DOHH2 (cell line): ENCODE results near the gene SLC38A6.

ENCODE experiments used
- H3F3A ChIP-seq: fragments of 200-600 bp; sonication (generic), shearing (Covaris generic); 2 replicates; pipeline ENCODE4 v1.6.0; 2016; ENCODE audit warnings: antibody characterized with exemption, mild to moderate bottlenecking; ENCODE audit not compliant: control insufficient read depth, insufficient read depth
- H3K27ac ChIP-seq: fragments of 200-600 bp; sonication (generic); 2 replicates; pipeline ENCODE4 v1.5.1; 2014; ENCODE audit warnings: low read depth, mild to moderate bottlenecking, low read length, moderate library complexity
- H3K27me3 ChIP-seq: fragments of 200-600 bp; sonication (generic); 2 replicates; pipeline ENCODE4 v1.6.1; 2014; ENCODE audit warnings: mild to moderate bottlenecking, low read length, mixed read lengths; ENCODE audit not compliant: control insufficient read depth
- H3K36me3 ChIP-seq: fragments of 200-600 bp; sonication (generic); 2 replicates; pipeline ENCODE4 v1.6.1; 2014; ENCODE audit warnings: mild to moderate bottlenecking, low read length, moderate library complexity, mixed read lengths; ENCODE audit not compliant: control insufficient read depth
- H3K4me1 ChIP-seq: fragments of 200-600 bp; sonication (generic); 2 replicates; pipeline ENCODE4 v1.6.1; 2014; ENCODE audit warnings: mild to moderate bottlenecking, low read length, mixed read lengths; ENCODE audit not compliant: control insufficient read depth
- H3K4me2 ChIP-seq: fragments of 200-600 bp; sonication (generic); 2 replicates; pipeline ENCODE4 v1.6.0; 2014; ENCODE audit warnings: mild to moderate bottlenecking, low read length, moderate library complexity
- H3K4me3 ChIP-seq: fragments of 200-600 bp; sonication (generic); 2 replicates; pipeline ENCODE4 v1.5.1; 2014; ENCODE audit warnings: mild to moderate bottlenecking, low read length, mixed read lengths
- H3K79me2 ChIP-seq: fragments of 200-600 bp; sonication (generic); 2 replicates; pipeline ENCODE4 v1.6.1; 2014; ENCODE audit warnings: mild to moderate bottlenecking, low read length, mixed read lengths; ENCODE audit not compliant: control insufficient read depth
- H3K9me2 ChIP-seq: fragments of 200-600 bp; sonication (generic); replicated peaks from 2 replicates; pipeline ENCODE4 v1.6.1; 2014; ENCODE audit warnings: mild to moderate bottlenecking, low read length, mixed read lengths; ENCODE audit not compliant: control insufficient read depth
- H3K9me3 ChIP-seq: fragments of 200-600 bp; sonication (generic); 2 replicates; pipeline ENCODE4 v1.6.1; 2014; ENCODE audit warnings: antibody characterized with exemption, low read length, mixed read lengths; ENCODE audit not compliant: control insufficient read depth, insufficient read depth
- H4K20me1 ChIP-seq: fragments of 200-600 bp; sonication (generic); 2 replicates; pipeline ENCODE4 v1.6.0; 2014; ENCODE audit warnings: low read depth, mild to moderate bottlenecking, antibody characterized with exemption, low read length, moderate library complexity; ENCODE audit not compliant: control insufficient read depth, insufficient read depth
- CTCF ChIP-seq: fragments of 200-600 bp; sonication (generic); IDR thresholded peaks from one replicate; pipeline ENCODE4 v1.5.1; 2014; ENCODE audit warnings: antibody characterized with exemption, mild to moderate bottlenecking, low read depth, low read length; ENCODE audit not compliant: poor library complexity, severe bottlenecking
- EZH2phosphoT487 ChIP-seq: fragments of 200-600 bp; sonication (generic); IDR thresholded peaks from 2 replicates; pipeline ENCODE4 v1.6.1; 2017; ENCODE audit warnings: borderline replicate concordance, mild to moderate bottlenecking, antibody characterized with exemption, low read length, moderate library complexity, mixed read lengths

The SLC38A6 gene

DNA sequence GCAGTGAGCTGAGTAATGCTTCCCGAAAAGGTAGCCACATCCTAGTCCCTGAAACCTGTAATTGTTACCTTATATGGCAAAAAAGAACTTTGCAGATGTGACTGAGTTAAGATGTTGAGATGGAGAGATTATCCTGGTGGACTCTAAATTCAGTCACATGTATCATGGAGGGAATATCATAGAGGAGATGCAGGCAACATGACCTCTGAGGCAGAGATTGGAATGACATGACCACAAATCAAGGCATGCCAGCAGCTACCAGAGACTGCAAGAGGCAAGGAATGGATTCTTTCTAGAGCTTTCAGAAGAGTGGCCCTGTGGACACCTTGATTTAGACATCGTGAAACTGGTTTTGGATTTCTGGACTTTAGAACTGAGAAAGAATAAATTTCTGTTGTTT, 18.5 kb downstream of the SLC38A6 start:
- Histone ChIP-seq H3K79me2 (no peaks in the 10 kb centered on the region), H3F3A (no peaks in the 10 kb centered on the region), H3K27ac (no peak overlapping the region), H3K9me3 (no peaks in the 10 kb centered on the region), H3K27me3 (no peaks in the 10 kb centered on the region), H3K9me2 (no peaks in the 10 kb centered on the region), H3K4me2 (no peak overlapping the region), H3K4me1 (peaks cover 7% of the 10 kb centered on the region), H3K4me3 (no peak overlapping the region), H4K20me1 (no peaks in the 10 kb centered on the region), H3K36me3 (no peaks in the 10 kb centered on the region)
- TF ChIP-seq EZH2phosphoT487 (no peak), CTCF (no peak)

DNA sequence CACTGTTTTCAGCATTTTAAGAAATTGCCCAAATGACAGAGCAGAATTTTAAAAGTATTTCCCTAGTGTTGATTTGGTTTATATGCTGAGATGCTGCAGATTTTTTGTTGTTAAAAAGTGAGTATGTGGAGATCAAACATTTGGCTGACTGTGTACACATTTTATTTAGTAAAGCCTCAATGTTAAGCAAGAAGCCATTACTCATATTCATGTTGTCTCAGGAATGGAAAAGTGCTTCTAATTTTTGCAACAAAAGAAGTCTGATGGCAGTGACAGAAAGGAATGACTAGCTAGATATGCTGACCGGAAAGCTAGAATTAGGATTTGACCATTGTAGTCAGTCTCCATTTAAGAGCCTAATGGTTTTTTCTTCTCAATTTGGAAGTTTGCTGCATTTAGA, 22.5 kb downstream of the SLC38A6 start:
- no peaks in the 10 kb centered on the region for H3K9me2 ChIP-seq
- TF ChIP-seq EZH2phosphoT487 (no peak), CTCF (no peak)
- H3K4me1 ChIP-seq, result no peaks in the 10 kb centered on the region
- H4K20me1 ChIP-seq, result no peaks in the 10 kb centered on the region
- no peaks in the 10 kb centered on the region for H3F3A ChIP-seq
- H3K36me3 ChIP-seq, result no peaks in the 10 kb centered on the region
- no peaks in the 10 kb centered on the region for H3K9me3 ChIP-seq
- H3K4me3 ChIP-seq, result no peak overlapping the region
- H3K27me3 ChIP-seq, result no peaks in the 10 kb centered on the region
- H3K27ac ChIP-seq, result no peak overlapping the region
- no peak overlapping the region for H3K4me2 ChIP-seq
- no peaks in the 10 kb centered on the region for H3K79me2 ChIP-seq

- H3K36me3 ChIP-seq, result no peaks in the 10 kb centered on the region
- no peaks in the 10 kb centered on the region for H3K4me1 ChIP-seq
- H4K20me1 ChIP-seq, result no peaks in the 10 kb centered on the region
- no peak overlapping the region for H3K27ac ChIP-seq
- H3K9me3 ChIP-seq, result no peaks in the 10 kb centered on the region
- TF ChIP-seq CTCF, result no peak
- no peak for TF ChIP-seq EZH2phosphoT487
- H3K4me2 ChIP-seq, result no peak overlapping the region
- H3K79me2 ChIP-seq, result no peaks in the 10 kb centered on the region
- H3F3A ChIP-seq, result no peaks in the 10 kb centered on the region
- H3K27me3 ChIP-seq, result no peaks in the 10 kb centered on the region
- H3K9me2 ChIP-seq, result no peaks in the 10 kb centered on the region
- H3K4me3 ChIP-seq, result no peak overlapping the region
Observed at GRCh38 chr14:61019537-61019936, 38.5 kb downstream of the SLC38A6 start.
